CD14-positive monocyte (primary cell): ENCODE results near the gene DPY30. TPM values are rescaled to one million over a fixed set of nuclear protein-coding genes. Genes with fewer than 3 reads are reported as not detected.

Experiments
- DNase-seq, 3 donors: peaks; one replicate each; pipeline ENCODE4 v3.0.0-alpha.2; 2011 to 2022
- H2AFZ ChIP-seq: 2 replicates; pipeline ENCODE4 v1.6.0; 2012; ENCODE audit warnings: mild to moderate bottlenecking, low read depth, low read length, inconsistent platforms; ENCODE audit not compliant: insufficient read depth, poor library complexity, severe bottlenecking
- H3K27ac ChIP-seq, 2 donors: 1 replicate in 1 of 2; 2 replicates in 1 of 2; pipeline ENCODE4 v1.5.1; 2012 to 2013; ENCODE audit warnings: low read length in 2 of 2, control low read depth in 1 of 2, inconsistent platforms in 1 of 2, low read depth in 1 of 2, mild to moderate bottlenecking in 1 of 2
- H3K27me3 ChIP-seq, 2 donors: one replicate each; pipeline versions ENCODE4 v1.6.0 to v1.6.1; 2011 to 2013; ENCODE audit warnings: low read length in 2 of 2; ENCODE audit not compliant: control insufficient read depth in 2 of 2, insufficient read depth in 2 of 2
- H3K36me3 ChIP-seq, 2 donors: replicated peaks in 1 of 2; 1 replicate in 1 of 2; 2 replicates in 1 of 2; pipeline versions ENCODE4 v1.5.1 to v1.6.1; 2012 to 2013; ENCODE audit warnings: low read length in 2 of 2, control low read depth in 1 of 2, inconsistent platforms in 1 of 2, mild to moderate bottlenecking in 1 of 2; ENCODE audit not compliant: insufficient read depth in 2 of 2, control insufficient read depth in 1 of 2
- H3K4me1 ChIP-seq, 2 donors: 1 replicate in 1 of 2; 2 replicates in 1 of 2; pipeline versions ENCODE4 v1.5.1 to v1.6.1; 2012 to 2013; ENCODE audit warnings: low read length in 2 of 2, control low read depth in 1 of 2, inconsistent platforms in 1 of 2, mild to moderate bottlenecking in 1 of 2, moderate library complexity in 1 of 2; ENCODE audit not compliant: insufficient read depth in 2 of 2, control insufficient read depth in 1 of 2
- H3K4me2 ChIP-seq: replicated peaks from 2 replicates; pipeline ENCODE3; 2012; ENCODE audit warnings: low read length, moderate library complexity, mild to moderate bottlenecking; ENCODE audit not compliant: poor library complexity, severe bottlenecking; ENCODE audit errors: extremely low read depth
- H3K4me3 ChIP-seq, 3 experiments: fragments of 200-600 bp in 1 of 3; sonication (generic) in 1 of 3; replicated peaks in 1 of 3; 1 replicate in 2 of 3; 2 replicates in 1 of 3; pipeline ENCODE4 v1.5.1; 2011 to 2013; ENCODE audit warnings: low read length in 3 of 3, mild to moderate bottlenecking in 3 of 3, control low read depth in 2 of 3, low read depth in 2 of 3, inconsistent platforms in 1 of 3, moderate library complexity in 1 of 3
- H3K79me2 ChIP-seq: 2 replicates; pipeline ENCODE4 v1.6.0; 2012; ENCODE audit warnings: mild to moderate bottlenecking, control low read depth, inconsistent platforms, low read length, moderate library complexity; ENCODE audit not compliant: insufficient read depth
- H3K9ac ChIP-seq: 2 replicates; pipeline ENCODE4 v1.6.0; 2017; ENCODE audit warnings: low read length, mild to moderate bottlenecking; ENCODE audit not compliant: insufficient read depth, poor library complexity, severe bottlenecking
- H3K9me3 ChIP-seq, 2 donors: replicated peaks in 1 of 2; 1 replicate in 1 of 2; 2 replicates in 1 of 2; pipeline versions ENCODE4 v1.5.1 to v1.6.1; 2012 to 2013; ENCODE audit warnings: low read length in 2 of 2, control low read depth in 1 of 2; ENCODE audit not compliant: control insufficient read depth in 1 of 2, insufficient read depth in 1 of 2
- H4K20me1 ChIP-seq: 2 replicates; pipeline ENCODE4 v1.6.0; 2012; ENCODE audit warnings: mild to moderate bottlenecking, low read length, control low read depth, moderate library complexity; ENCODE audit not compliant: insufficient read depth
- H3K27ac Mint-ChIP-seq, 7 donors: one replicate each; pipeline ENCODE4 v1.8.0; 2020; ENCODE audit warnings: mild to moderate bottlenecking in 7 of 7, mixed read lengths in 7 of 7, moderate library complexity in 6 of 7, inconsistent platforms in 2 of 7
- H3K27me3 Mint-ChIP-seq, 3 donors: one replicate each; pipeline ENCODE4 v1.8.0; 2021 to 2022; ENCODE audit warnings: low read depth in 3 of 3, mild to moderate bottlenecking in 3 of 3, mixed read lengths in 3 of 3, moderate library complexity in 3 of 3, inconsistent platforms in 1 of 3
- H3K36me3 Mint-ChIP-seq, 2 donors: one replicate each; pipeline ENCODE4 v1.8.0; 2020; ENCODE audit warnings: mixed read lengths in 2 of 2, inconsistent platforms in 1 of 2, mild to moderate bottlenecking in 1 of 2
- H3K4me1 Mint-ChIP-seq: one replicate; pipeline ENCODE4 v1.8.0; 2020; ENCODE audit warnings: mild to moderate bottlenecking, mixed read lengths
- H3K4me3 Mint-ChIP-seq, 2 donors: one replicate each; pipeline ENCODE4 v1.8.0; 2020; ENCODE audit warnings: mild to moderate bottlenecking in 2 of 2, mixed read lengths in 2 of 2, moderate library complexity in 1 of 2
- H3K9me3 Mint-ChIP-seq, 7 donors: one replicate each; pipeline ENCODE4 v1.8.0; 2020 to 2022; ENCODE audit warnings: mixed read lengths in 7 of 7, mild to moderate bottlenecking in 6 of 7, moderate library complexity in 6 of 7, inconsistent platforms in 2 of 7
- CTCF ChIP-seq: fragments of 200-600 bp; IDR thresholded peaks from one replicate; pipeline ENCODE4 v1.8.0; 2022; ENCODE audit warnings: antibody characterized with exemption, mild to moderate bottlenecking
- WGBS: methylation state at CpG from one replicate; pipeline ENCODE4 v1.1.5; 2013; ENCODE audit warnings: missing lambda C conversion rate; ENCODE audit not compliant: insufficient coverage; 5-methylcytosine and 5-hydroxymethylcytosine counted together
- intact Hi-C, 2 donors: fragments of 100-400 bp; cut with micrococcal nuclease; formaldehyde crosslinking; loops; one replicate each; pipeline versions ENCODE4 v1.15.0 to v1.15.1; 2023
- polyA plus RNA-seq, 3 donors: library from polyadenylated mRNA; depleted of rRNA in 1 of 3; unstranded in 2 of 3; stranded (reverse) in 1 of 3; fragments of 300-500 nt in 2 of 3; fragments of >200 nt in 1 of 3; fragmentation: Illumina TruSeq in 2 of 3; gene quantifications; 1 replicate in 2 of 3; 2 replicates in 1 of 3; pipeline ENCODE4 v1.2.3, GENCODE V29; 2012 to 2021

The DPY30 gene
- polyA plus RNA-seq, 3 donors = 53.7 to 137 (median 122) TPM

GRCh38 chr2:32067549-32067948 lies 27.9 kb upstream of the DPY30 start:
- Histone ChIP-seq H3K79me2 (peaks cover 83% of the 10 kb centered on the region), H3K27ac (no peak overlapping the region), H3K4me1 (peaks cover 30 to 41% of the 10 kb centered on the region in 2 donors), H3K4me3 (no peak overlapping the region), H3K36me3 (peaks cover 0 to 25% of the 10 kb centered on the region in 2 donors), H3K9me3 (no peaks in the 10 kb centered on the region), H3K9ac (no peak overlapping the region), H4K20me1 (peaks cover 61% of the 10 kb centered on the region), H3K4me2 (no peak overlapping the region), H3K27me3 (no peaks in the 10 kb centered on the region), H2AFZ (no peak overlapping the region)
- DNase-seq = no peak
- TF ChIP-seq CTCF = no peak
- Mint-ChIP-seq H3K9me3 (no peaks in the 10 kb centered on the region), H3K4me1 (peaks cover 29% of the 10 kb centered on the region), H3K27me3 (no peaks in the 10 kb centered on the region), H3K27ac (no peak overlapping the region), H3K4me3 (no peak overlapping the region), H3K36me3 (peaks cover 21 to 22% of the 10 kb centered on the region in 2 donors)
- WGBS = no CpG with 5 or more reads among the region's 2 CpGs
- intact Hi-C loops = loop anchor here in 1 of 2 donors (10.0 kb wide), 1 partner anchor 67 kb away; no protein-coding TSS in a partner anchor

- peaks cover 33 to 43% of the 10 kb centered on the region in 2 donors for H3K4me1 ChIP-seq
- H3K4me2 ChIP-seq = peak overlapping the region; percentile 87
- peaks cover 36% of the 10 kb centered on the region for H3K4me1 Mint-ChIP-seq
- H3K27ac ChIP-seq = peak overlapping the region in 1 of 2 donors; percentile 91
- peak overlapping the region; percentile 89 to 96 (median 96) for H3K4me3 ChIP-seq
- H3K9me3 ChIP-seq = no peaks in the 10 kb centered on the region
- intact Hi-C loops = loop anchor here (5.0 to 10.0 kb wide), 3 partner anchors 57 to 70 kb away; no protein-coding TSS in a partner anchor
- H3K79me2 ChIP-seq = peaks cover 54% of the 10 kb centered on the region
- H3K4me3 Mint-ChIP-seq = peak overlapping the region; percentile 98
- H3K27me3 ChIP-seq = no peaks in the 10 kb centered on the region
- H3K27me3 Mint-ChIP-seq = peaks cover 0 to 1% (median 0%) of the 10 kb centered on the region in 3 donors
- peak overlapping the region; percentile 97 for H2AFZ ChIP-seq
- peaks cover 35% of the 10 kb centered on the region for H4K20me1 ChIP-seq
- DNase-seq = no peak
- no peak for TF ChIP-seq CTCF
- peaks cover 8 to 9% of the 10 kb centered on the region in 2 donors for H3K36me3 Mint-ChIP-seq
- peaks cover 0 to 9% of the 10 kb centered on the region in 2 donors for H3K36me3 ChIP-seq
- 92% methylated on average over 4 of the region's 8 CpGs for WGBS
- H3K27ac Mint-ChIP-seq = peak overlapping the region in 6 of 7 donors; percentile 48 to 97 (median 95)
- H3K9me3 Mint-ChIP-seq = peaks cover 0 to 3% (median 0%) of the 10 kb centered on the region in 7 donors
- H3K9ac ChIP-seq = peak overlapping the region; percentile 87
Observed at GRCh38 chr2:32064713-32065112, 25.1 kb upstream of the DPY30 start.
